DMS 273 (cell line): Measurements from ENCODE around the gene NOTCH2NLA.
"Not testable (repeated sequence)": the region's sequence is repeated elsewhere in the genome, so short reads cannot be mapped to it uniquely, and the experiment has no call there.

ENCODE experiments used
- DNase-seq: peaks from one replicate; lab custom pipeline; 2025; ENCODE audit not compliant: unreplicated experiment; lab: John Stamatoyannopoulos, UW

NOTCH2NLA gene

DNA sequence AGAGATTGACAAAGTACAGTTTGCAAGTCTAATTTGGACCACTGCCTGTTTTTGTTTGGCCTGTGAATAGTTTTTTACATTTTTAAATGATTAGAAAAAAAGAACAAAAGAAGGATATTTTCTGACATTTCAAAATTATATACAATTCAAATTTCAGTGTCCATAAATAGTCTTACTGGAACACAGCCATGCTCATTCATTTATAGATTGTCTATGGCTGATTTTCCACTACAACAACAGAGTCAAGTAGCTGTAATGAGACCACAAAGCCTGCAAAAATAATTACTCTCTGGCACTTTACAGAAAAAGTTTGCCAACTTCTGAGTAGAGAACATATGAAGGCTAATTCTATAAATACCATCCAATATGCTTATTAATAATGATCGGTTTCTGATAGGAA is 61.1 kb downstream of the NOTCH2NLA start:
- DNase-seq, result not testable (repeated sequence)

DNA sequence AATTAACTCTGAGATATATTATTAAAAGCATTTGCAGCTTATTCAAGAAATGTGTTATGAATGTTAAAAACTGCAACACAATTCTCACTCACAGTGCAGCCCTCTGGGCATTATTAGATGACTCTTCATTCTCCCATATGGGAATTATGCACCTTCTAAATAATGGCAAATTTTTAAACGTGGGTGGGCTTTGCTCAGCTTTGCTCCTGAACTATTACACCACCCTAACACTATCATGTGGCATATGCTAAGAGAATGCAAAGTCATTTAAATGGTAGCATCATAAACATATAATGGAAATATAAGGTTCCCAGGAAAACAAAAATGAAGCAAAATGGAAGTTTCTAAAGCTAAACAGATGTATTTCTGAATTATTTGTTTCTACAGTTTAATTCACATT is 61.5 kb downstream of the NOTCH2NLA start:
- DNase-seq, result not testable (repeated sequence)

DNA sequence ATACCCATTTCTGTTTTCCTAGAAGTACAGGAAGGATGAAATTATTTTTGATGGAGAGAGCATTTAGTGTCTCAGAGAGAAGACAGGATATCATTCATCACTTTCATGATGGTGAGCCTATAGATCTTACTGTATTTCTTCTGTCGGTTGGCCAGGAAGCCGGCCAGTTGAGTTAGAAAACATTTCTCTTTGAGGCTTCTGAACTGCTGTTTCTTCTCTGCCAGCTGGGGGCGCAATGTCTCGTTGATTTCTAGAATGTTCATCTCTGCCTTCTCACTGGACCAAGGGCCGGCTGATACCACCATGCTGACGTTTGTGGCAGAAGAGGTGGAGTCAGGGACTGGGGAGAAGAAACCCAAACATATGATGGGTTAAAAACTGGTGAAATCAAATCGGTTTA is 84.4 kb downstream of the NOTCH2NLA start, which contains the start of gene NBPF10:
Gene NBPF10 (minus strand): TSS at position 340 of the 400 bp plus-strand sequence. CDS start 35 bp downstream, at position 305.
- not testable (repeated sequence) for DNase-seq
